BE2C (cell line): Measurements from ENCODE around the gene C17orf113.
"Not testable (repeated sequence)": the region's sequence is repeated elsewhere in the genome, so short reads cannot be mapped to it uniquely, and the experiment has no call there.

Experiments used
- DNase-seq: peaks from one replicate; pipeline ENCODE4 v3.0.0-alpha.2; 2020
- H3K27me3 ChIP-seq: fragments of 250-450 bp; sonication (Bioruptor Pico); 2 replicates; pipeline ENCODE4 v1.5.1; 2020; ENCODE audit warnings: mild to moderate bottlenecking
- H3K36me3 ChIP-seq: fragments of 250-450 bp; sonication (Bioruptor Pico); 2 replicates; pipeline ENCODE4 v1.5.1; 2020; ENCODE audit warnings: mild to moderate bottlenecking
- H3K4me1 ChIP-seq: fragments of 250-450 bp; sonication (Bioruptor Pico); 2 replicates; pipeline ENCODE4 v1.5.1; 2020
- H3K4me3 ChIP-seq: 2 replicates; pipeline ENCODE4 v1.5.1; 2011; ENCODE audit warnings: low read depth, low read length
- H3K9me3 ChIP-seq: fragments of 250-450 bp; sonication (Bioruptor Pico); 2 replicates; pipeline ENCODE4 v1.5.1; 2020
- CTCF ChIP-seq: IDR thresholded peaks from 2 replicates; pipeline ENCODE4 v1.5.1; 2012; ENCODE audit warnings: mild to moderate bottlenecking, low read depth, low read length

Gene C17orf113

GRCh38 chr17:42023524-42024349, 26.7 kb downstream of the C17orf113 start:
- peaks cover 8% of the 10 kb centered on the region for H3K36me3 ChIP-seq
- no peak for TF ChIP-seq CTCF
- H3K4me3 ChIP-seq = no peak overlapping the region
- H3K9me3 ChIP-seq = no peaks in the 10 kb centered on the region
- no peaks in the 10 kb centered on the region for H3K27me3 ChIP-seq
- DNase-seq = no peak
- H3K4me1 ChIP-seq = no peaks in the 10 kb centered on the region

GRCh38 chr17:42020845-42021244, 29.6 kb downstream of the C17orf113 start:
- DNase-seq = not testable (repeated sequence)

GRCh38 chr17:42019509-42020404, 30.6 kb downstream of the C17orf113 start, which contains the start of gene NKIRAS2:
NKIRAS2 (plus strand) TSS chr17:42020090; CDS start chr17:42021578, 1,488 bp downstream.
- no peaks in the 10 kb centered on the region for H3K9me3 ChIP-seq
- H3K36me3 ChIP-seq = peaks cover 14% of the 10 kb centered on the region
- no peaks in the 10 kb centered on the region for H3K27me3 ChIP-seq
- peak; percentile 98 for DNase-seq
- no peaks in the 10 kb centered on the region for H3K4me1 ChIP-seq
- peak within 1 kb of the TSS; percentile 96 for H3K4me3 ChIP-seq
- peak; percentile 80 for TF ChIP-seq CTCF

More at GRCh38 chr17:42020845-42021244, 29.6 kb downstream of the C17orf113 start:
- not testable (repeated sequence) for H3K4me1 ChIP-seq, H3K9me3 ChIP-seq, H3K36me3 ChIP-seq, H3K27me3 ChIP-seq
- peak overlapping the region; percentile 96 for H3K4me3 ChIP-seq

GRCh38 chr17:42018988-42019387, 31.4 kb downstream of the C17orf113 start:
- H3K4me1 ChIP-seq = no peaks in the 10 kb centered on the region
- no peak for DNase-seq
- H3K9me3 ChIP-seq = no peaks in the 10 kb centered on the region
- H3K4me3 ChIP-seq = no peak overlapping the region
- H3K27me3 ChIP-seq = no peaks in the 10 kb centered on the region
- H3K36me3 ChIP-seq = peaks cover 9% of the 10 kb centered on the region
- TF ChIP-seq CTCF = no peak

GRCh38 chr17:42018339-42018738, 32.1 kb downstream of the C17orf113 start:
- TF ChIP-seq CTCF = no peak
- DNase-seq = no peak
- peaks cover 5% of the 10 kb centered on the region for H3K36me3 ChIP-seq
- peak overlapping the region; percentile 93 for H3K4me3 ChIP-seq
- no peaks in the 10 kb centered on the region for H3K27me3 ChIP-seq
- H3K4me1 ChIP-seq = no peaks in the 10 kb centered on the region
- no peaks in the 10 kb centered on the region for H3K9me3 ChIP-seq

- no peak for DNase-seq
- no peaks in the 10 kb centered on the region for H3K4me1 ChIP-seq
- H3K9me3 ChIP-seq = no peaks in the 10 kb centered on the region
- no peak for TF ChIP-seq CTCF
- peak overlapping the region; percentile 93 for H3K4me3 ChIP-seq
- H3K27me3 ChIP-seq = no peaks in the 10 kb centered on the region
- peaks cover 5% of the 10 kb centered on the region for H3K36me3 ChIP-seq
Measured at GRCh38 chr17:42017866-42018200, 32.6 kb downstream of the C17orf113 start.
